HG03565 (cell line): ENCODE measurements around the gene AKAP13.
"Not testable (repeated sequence)": the region's sequence is repeated elsewhere in the genome, so short reads cannot be mapped to it uniquely, and the experiment has no call there.

ENCODE experiments used
- ATAC-seq: cut with Tn5 transposase; IDR thresholded peaks from one replicate; pipeline ENCODE4 v1.9.1; 2021; ENCODE audit warnings: mild to moderate bottlenecking, moderate library complexity; ENCODE audit not compliant: unreplicated experiment

AKAP13 gene

GRCh38 chr15:85583923-85584390 is 203.6 kb downstream of the AKAP13 start:
- peak; percentile 48 for ATAC-seq

- peak; percentile 24 for ATAC-seq
These were observed 204.5 kb downstream of the AKAP13 start for GRCh38 chr15:85584872-85585271.

- not testable (repeated sequence) for ATAC-seq
These were observed 205.8 kb downstream of the AKAP13 start for GRCh38 chr15:85586196-85586595.

GRCh38 chr15:85587707-85588411 is 207.5 kb downstream of the AKAP13 start:
- no peak for ATAC-seq

- no peak for ATAC-seq
These were observed 208.3 kb downstream of the AKAP13 start for GRCh38 chr15:85588677-85589076.

GRCh38 chr15:85589851-85590250 is 209.4 kb downstream of the AKAP13 start:
- no peak for ATAC-seq

- ATAC-seq: no peak
These were observed 211.2 kb downstream of the AKAP13 start for GRCh38 chr15:85591622-85592021.

GRCh38 chr15:85592148-85592547 is 211.7 kb downstream of the AKAP13 start:
- ATAC-seq: no peak

GRCh38 chr15:85593809-85594445 is 213.5 kb downstream of the AKAP13 start:
- ATAC-seq: no peak

- no peak for ATAC-seq
These were observed 215.6 kb downstream of the AKAP13 start for GRCh38 chr15:85595804-85596536.

GRCh38 chr15:85597155-85597815 is 216.9 kb downstream of the AKAP13 start:
- no peak for ATAC-seq

GRCh38 chr15:85598219-85598618 is 217.8 kb downstream of the AKAP13 start:
- ATAC-seq: no peak

GRCh38 chr15:85598718-85599398 is 218.5 kb downstream of the AKAP13 start:
- ATAC-seq: no peak

- ATAC-seq: no peak
These were observed 219.6 kb downstream of the AKAP13 start for GRCh38 chr15:85600001-85600400.

GRCh38 chr15:85603160-85603559 is 222.8 kb downstream of the AKAP13 start:
- no peak for ATAC-seq

GRCh38 chr15:85603703-85604102 is 223.3 kb downstream of the AKAP13 start:
- ATAC-seq: no peak

GRCh38 chr15:85604194-85604593 is 223.8 kb downstream of the AKAP13 start:
- no peak for ATAC-seq

- no peak for ATAC-seq
These were observed 226.3 kb downstream of the AKAP13 start for GRCh38 chr15:85606738-85607137.

GRCh38 chr15:85607141-85607806 is 226.9 kb downstream of the AKAP13 start:
- no peak for ATAC-seq

GRCh38 chr15:85607842-85608241 is 227.4 kb downstream of the AKAP13 start:
- ATAC-seq: no peak
